GM13976 (cell line): ENCODE data around the gene LRRC53.

Experiments
- DNase-seq: peaks from one replicate; pipeline ENCODE4 v3.0.0; 2012; ENCODE audit warnings: low spot score
- in situ Hi-C: fragments of 300-500 bp; cut with MboI; formaldehyde crosslinking; loops from one replicate; pipeline ENCODE4 v1.12.0; 2022; ENCODE audit warnings: low sequenced_read_pairs, mixed read lengths, inconsistent platforms; ENCODE audit not compliant: unreplicated experiment
- TF ChIP-seq, protein P1 (sequence below): IDR thresholded peaks from 2 replicates; pipeline ENCODE4 v1.5.1; 2012; ENCODE audit warnings: borderline replicate concordance, mild to moderate bottlenecking; ENCODE audit not compliant: insufficient read depth; ENCODE audit errors: extremely low read depth, missing control alignments, control extremely low read depth

The LRRC53 gene

DNA sequence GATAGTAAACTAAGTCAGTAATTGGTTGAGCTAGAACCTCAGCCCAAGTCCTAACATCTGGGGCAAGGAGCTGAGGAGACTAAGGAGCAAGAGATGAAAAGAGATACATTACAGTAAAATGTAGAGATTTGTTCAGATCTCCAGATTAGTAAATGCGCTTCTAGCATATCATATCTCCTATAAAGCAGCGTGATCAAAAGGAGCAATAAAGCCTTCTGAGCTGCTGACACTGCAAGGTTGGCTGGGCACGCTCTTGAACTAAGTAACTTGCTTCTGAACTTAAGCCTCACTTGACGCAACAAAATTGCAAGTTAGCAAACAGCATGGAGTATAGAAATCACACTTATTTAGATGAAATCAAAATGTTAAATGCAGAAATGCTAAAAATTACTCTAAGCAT, 80.9 kb downstream of the LRRC53 start:
- DNase-seq, result no peak
- in situ Hi-C loops, result no loop called here
- TF ChIP-seq, protein P1, sequence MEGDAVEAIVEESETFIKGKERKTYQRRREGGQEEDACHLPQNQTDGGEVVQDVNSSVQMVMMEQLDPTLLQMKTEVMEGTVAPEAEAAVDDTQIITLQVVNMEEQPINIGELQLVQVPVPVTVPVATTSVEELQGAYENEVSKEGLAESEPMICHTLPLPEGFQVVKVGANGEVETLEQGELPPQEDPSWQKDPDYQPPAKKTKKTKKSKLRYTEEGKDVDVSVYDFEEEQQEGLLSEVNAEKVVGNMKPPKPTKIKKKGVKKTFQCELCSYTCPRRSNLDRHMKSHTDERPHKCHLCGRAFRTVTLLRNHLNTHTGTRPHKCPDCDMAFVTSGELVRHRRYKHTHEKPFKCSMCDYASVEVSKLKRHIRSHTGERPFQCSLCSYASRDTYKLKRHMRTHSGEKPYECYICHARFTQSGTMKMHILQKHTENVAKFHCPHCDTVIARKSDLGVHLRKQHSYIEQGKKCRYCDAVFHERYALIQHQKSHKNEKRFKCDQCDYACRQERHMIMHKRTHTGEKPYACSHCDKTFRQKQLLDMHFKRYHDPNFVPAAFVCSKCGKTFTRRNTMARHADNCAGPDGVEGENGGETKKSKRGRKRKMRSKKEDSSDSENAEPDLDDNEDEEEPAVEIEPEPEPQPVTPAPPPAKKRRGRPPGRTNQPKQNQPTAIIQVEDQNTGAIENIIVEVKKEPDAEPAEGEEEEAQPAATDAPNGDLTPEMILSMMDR, result no peak

DNA sequence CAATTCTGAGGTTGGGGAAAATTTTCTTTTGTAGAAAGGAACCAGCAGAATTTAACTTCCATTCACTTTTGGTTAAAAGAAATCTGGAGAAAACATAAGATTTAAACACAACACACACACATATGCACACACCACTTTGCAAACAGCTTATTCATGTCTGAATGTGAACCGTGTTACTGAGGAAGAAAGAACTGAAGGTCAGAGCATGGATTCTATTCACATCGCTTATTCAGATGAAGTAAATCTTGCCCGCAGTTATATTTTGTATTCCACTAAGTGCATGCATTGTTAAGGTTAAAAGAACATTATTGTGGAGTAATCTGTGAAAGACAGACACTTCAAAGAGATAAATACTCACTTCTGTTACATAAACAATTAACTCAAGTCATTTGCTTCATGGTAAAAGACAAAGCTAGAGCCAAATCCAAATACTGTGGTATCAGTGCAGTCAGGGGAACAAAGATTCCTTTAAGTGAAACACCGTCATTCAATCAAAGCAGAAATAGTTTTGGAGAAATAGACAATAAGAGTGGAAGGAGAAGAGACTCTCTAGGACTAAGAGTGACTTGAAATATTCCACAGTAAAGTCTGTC, 82.0 kb downstream of the LRRC53 start:
- in situ Hi-C loops, result no loop called here
- TF ChIP-seq, protein P1, result no peak
- no peak for DNase-seq

DNA sequence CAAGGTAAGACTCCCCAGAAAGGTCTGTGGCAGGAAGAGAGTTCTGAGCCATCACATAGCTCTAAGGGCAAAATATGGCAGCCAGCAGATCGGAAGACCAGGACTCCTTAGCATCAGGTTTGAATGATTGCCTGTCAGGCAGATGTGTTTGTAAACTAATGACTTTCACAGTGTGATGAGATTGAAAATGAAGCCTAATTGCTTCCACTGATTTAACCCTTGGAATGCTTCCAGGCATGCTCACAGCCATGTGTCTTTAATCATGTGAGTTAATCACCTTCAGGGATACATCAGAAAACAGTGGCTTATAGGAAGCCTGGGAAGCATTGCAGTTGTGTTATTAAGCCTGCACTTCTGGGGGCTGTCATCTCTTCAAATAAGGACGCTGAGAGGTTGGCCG, 82.8 kb downstream of the LRRC53 start:
- TF ChIP-seq, protein P1, result no peak
- in situ Hi-C loops, result no loop called here
- DNase-seq, result no peak

DNA sequence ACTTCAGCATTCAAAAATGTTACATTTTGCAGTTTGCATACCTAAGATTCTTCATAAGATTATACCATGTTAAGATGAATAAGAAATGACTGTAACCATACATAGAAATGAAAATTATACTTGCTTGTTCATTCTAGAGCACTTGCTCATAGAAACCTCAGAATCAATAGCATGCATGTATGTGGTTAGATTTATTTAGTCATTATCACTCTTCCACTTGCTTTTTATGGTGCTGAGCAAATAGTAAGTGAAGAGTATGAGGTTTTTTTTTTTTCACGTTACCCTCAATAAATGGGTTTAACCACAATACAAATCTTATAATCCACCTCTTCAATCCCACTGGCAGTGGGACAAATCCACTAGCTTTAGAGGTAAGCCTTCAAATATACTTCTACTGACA, 84.7 kb downstream of the LRRC53 start:
- in situ Hi-C loops, result no loop called here
- DNase-seq, result no peak
- TF ChIP-seq, protein P1, result no peak

DNA sequence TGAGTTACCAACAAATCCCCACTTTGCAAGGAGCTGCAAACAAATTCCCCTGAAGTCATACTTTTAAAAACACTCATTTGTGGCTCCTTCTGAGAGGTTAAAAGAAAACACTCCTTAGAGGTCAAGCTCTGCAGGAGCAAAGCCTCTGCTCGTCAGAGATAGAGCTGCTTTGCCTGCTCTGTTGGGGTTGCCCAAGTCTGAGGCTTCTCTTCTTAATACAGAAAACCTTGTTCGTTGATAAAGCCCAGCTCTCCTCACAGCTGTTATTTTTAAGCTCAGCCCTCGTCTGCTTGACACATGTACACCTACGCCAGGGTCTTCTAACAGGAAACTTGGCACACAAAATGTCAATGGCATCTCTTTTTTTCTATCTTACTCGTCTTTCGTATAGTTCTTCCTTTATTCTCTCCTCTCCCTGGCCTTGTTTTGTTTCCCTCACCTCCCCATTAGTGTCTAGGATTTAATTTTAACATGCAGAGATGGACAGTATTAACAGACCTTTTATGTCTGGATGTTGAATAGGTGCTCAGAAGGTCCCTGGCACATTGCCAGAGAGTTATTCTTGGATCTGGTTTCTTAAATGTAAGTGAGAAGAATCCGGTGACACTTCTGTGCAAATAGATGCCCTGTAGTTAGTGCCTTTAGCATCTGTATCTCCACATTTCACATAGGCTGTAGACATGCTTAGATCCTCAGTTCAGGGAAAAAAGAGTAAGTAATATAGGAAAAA, 86.0 kb downstream of the LRRC53 start:
- in situ Hi-C loops, result no loop called here

DNA sequence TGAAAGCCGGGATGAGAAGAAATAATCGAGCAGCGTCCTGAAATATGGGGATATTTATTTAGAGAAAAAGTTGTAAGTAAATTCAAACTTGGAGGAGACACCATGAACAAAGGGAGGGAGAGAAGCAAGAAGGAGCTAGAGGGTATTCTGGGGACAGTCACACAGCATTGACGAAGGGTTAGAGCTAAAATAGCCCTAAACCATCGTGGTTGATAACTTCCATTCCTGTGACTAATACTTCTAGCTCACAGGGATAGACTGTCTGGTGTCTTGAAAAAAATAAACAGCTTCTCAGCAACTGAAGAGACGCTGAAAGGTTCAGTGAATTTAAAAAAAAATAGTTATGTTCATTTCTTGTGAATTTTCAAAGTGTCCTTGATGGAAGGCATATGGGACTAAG, 86.7 kb downstream of the LRRC53 start:
- TF ChIP-seq, protein P1, result no peak
- DNase-seq, result no peak
- in situ Hi-C loops, result no loop called here

More for the DNA sequence above, 86.0 kb downstream of the LRRC53 start:
- TF ChIP-seq, protein P1, result no peak
- DNase-seq, result no peak
